WTC11 (cell line): ENCODE measurements around the gene DAAM2. TPM values are rescaled to one million over a fixed set of nuclear protein-coding genes. Genes with fewer than 3 reads are reported as not detected.
A peak's percentile ranks its signal among the peaks of the same experiment; 100 is the strongest.

Experiments used
- ATAC-seq: fragments of 200-7000 bp; cut with Tn5 transposase; 2 replicates; pipeline ENCODE4 v1.10.0; 2021; ENCODE audit warnings: mild to moderate bottlenecking, moderate library complexity
- Bru-seq: library from RNA; stranded (reverse); fragments of 400-500 nt; gene quantifications from one replicate; lab custom pipeline; 2021; lab: Mats Ljungman, UMichigan
- CTCF ChIA-PET: fragments of 300-600 bp; sonication (Branson Sonifier 250); formaldehyde crosslinking; loops from one replicate; lab custom pipeline; 2021; ENCODE audit warnings: antibody characterized with exemption; lab: Charles Lee
- POLR2A ChIA-PET: fragments of 350-600 bp; sonication (Branson Sonifier 250); formaldehyde crosslinking; loops from one replicate; lab custom pipeline; 2021; ENCODE audit warnings: antibody characterized with exemption; lab: Charles Lee
- DNase-seq: peaks from one replicate; pipeline ENCODE4 v3.0.0; 2021; ENCODE audit warnings: low spot score
- H3K27ac Mint-ChIP-seq: 2 replicates; pipeline ENCODE4 v1.8.0; 2021; ENCODE audit warnings: mixed read lengths
- H3K27me3 Mint-ChIP-seq: 2 replicates; pipeline ENCODE4 v1.8.0; 2021; ENCODE audit warnings: low read depth, mild to moderate bottlenecking, moderate library complexity, mixed read lengths
- H3K36me3 Mint-ChIP-seq: 2 replicates; pipeline ENCODE4 v1.8.0; 2021; ENCODE audit warnings: mixed read lengths
- H3K4me1 Mint-ChIP-seq: 2 replicates; pipeline ENCODE4 v1.8.0; 2022; ENCODE audit warnings: mixed read lengths
- H3K4me3 Mint-ChIP-seq: 2 replicates; pipeline ENCODE4 v1.8.0; 2021; ENCODE audit warnings: mild to moderate bottlenecking, moderate library complexity, mixed read lengths
- H3K9me3 Mint-ChIP-seq: 2 replicates; pipeline ENCODE4 v1.8.0; 2021; ENCODE audit warnings: mixed read lengths
- AR ChIP-seq: fragments of 250-450 bp; sonication (Bioruptor Pico); IDR thresholded peaks from 2 replicates; pipeline ENCODE4 v1.9.0; 2021; ENCODE audit warnings: mild to moderate bottlenecking
- CBFB ChIP-seq: sonication (generic); formaldehyde crosslinking; IDR thresholded peaks from 2 replicates; pipeline ENCODE4 v1.8.1; 2022; ENCODE audit warnings: mild to moderate bottlenecking, low read depth, missing genetic modification reagents
- CREB1 ChIP-seq: sonication (generic); formaldehyde crosslinking; IDR thresholded peaks from 2 replicates; pipeline ENCODE4 v1.8.0; 2023; ENCODE audit warnings: mild to moderate bottlenecking, missing genetic modification reagents
- EMX1 ChIP-seq: fragments of 250-450 bp; sonication (Bioruptor Pico); IDR thresholded peaks from 2 replicates; pipeline ENCODE4 v1.8.0; 2021; ENCODE audit warnings: mild to moderate bottlenecking
- FOXP4 ChIP-seq: sonication (generic); formaldehyde crosslinking; IDR thresholded peaks from 2 replicates; pipeline ENCODE4 v1.8.0; 2022; ENCODE audit warnings: mild to moderate bottlenecking, missing genetic modification reagents
- GTF2I ChIP-seq: fragments of 250-450 bp; sonication (Bioruptor Pico); conservative IDR thresholded peaks from 2 replicates; pipeline ENCODE4 v1.4.0; 2021; ENCODE audit warnings: mild to moderate bottlenecking
- HMGA2 ChIP-seq: fragments of 250-450 bp; sonication (Bioruptor Pico); IDR thresholded peaks from 2 replicates; pipeline ENCODE4 v1.4.0; 2021; ENCODE audit warnings: mild to moderate bottlenecking, moderate library complexity
- NFYB ChIP-seq: sonication (generic); formaldehyde crosslinking; conservative IDR thresholded peaks from 2 replicates; pipeline ENCODE4 v1.8.0; 2022; ENCODE audit warnings: low read depth, missing genetic modification reagents
- PREB ChIP-seq: sonication (generic); formaldehyde crosslinking; IDR thresholded peaks from 2 replicates; pipeline ENCODE4 v1.8.1; 2022; ENCODE audit warnings: mild to moderate bottlenecking, missing genetic modification reagents, moderate library complexity, borderline replicate concordance
- RELA ChIP-seq: sonication (generic); formaldehyde crosslinking; IDR thresholded peaks from 2 replicates; pipeline ENCODE4 v1.8.1; 2022; ENCODE audit warnings: missing genetic modification reagents, mild to moderate bottlenecking, borderline replicate concordance
- ZBTB21 ChIP-seq: sonication (generic); formaldehyde crosslinking; IDR thresholded peaks from 2 replicates; pipeline ENCODE4 v1.8.1; 2023; ENCODE audit warnings: mild to moderate bottlenecking, missing genetic modification reagents, borderline replicate concordance
- ZBTB43 ChIP-seq: sonication (generic); formaldehyde crosslinking; IDR thresholded peaks from 2 replicates; pipeline ENCODE4 v1.8.1; 2023; ENCODE audit warnings: mild to moderate bottlenecking, missing genetic modification reagents
- ZNF121 ChIP-seq: sonication (generic); formaldehyde crosslinking; IDR thresholded peaks from 2 replicates; pipeline ENCODE4 v1.8.0; 2023; ENCODE audit warnings: missing genetic modification reagents
- ZNF232 ChIP-seq: sonication (generic); formaldehyde crosslinking; IDR thresholded peaks from 2 replicates; pipeline ENCODE4 v1.8.0; 2022; ENCODE audit warnings: mild to moderate bottlenecking, missing genetic modification reagents
- ZNF396 ChIP-seq: fragments of 250-450 bp; sonication (Bioruptor Pico); IDR thresholded peaks from 2 replicates; pipeline ENCODE4 v1.8.0; 2021; ENCODE audit warnings: mild to moderate bottlenecking, moderate library complexity, borderline replicate concordance
- ZNF423 ChIP-seq: fragments of 250-450 bp; sonication (Bioruptor Pico); IDR thresholded peaks from 2 replicates; pipeline ENCODE4 v2.1.2; 2022; ENCODE audit warnings: mild to moderate bottlenecking, moderate library complexity
- ZNF425 ChIP-seq: fragments of 250-450 bp; sonication (Bioruptor Pico); conservative IDR thresholded peaks from 2 replicates; pipeline ENCODE4 v1.9.0; 2021; ENCODE audit warnings: mild to moderate bottlenecking
- long read RNA-seq, 3 experiments: library from RNA in 1 of 3; library from capped mRNA in 1 of 3; library from polyadenylated mRNA in 1 of 3; unstranded in 2 of 3; stranded (forward) in 1 of 3; transcript quantifications; one replicate each; pipeline ENCODE4 v2.0.0, GENCODE V29; 2021
- total RNA-seq: library from RNA; stranded (reverse); gene quantifications from 3 replicates; pipeline ENCODE4 v1.2.3, GENCODE V29; 2021

DAAM2 gene
- total RNA-seq (2.0 to 3.1 TPM (median 3.0 TPM) in 3 replicates), Bru-seq, nascent RNA (percentile 29 among the genes with signal in this experiment)
- long read RNA-seq, experiment 1, full-length matches to known transcripts, result 5 of 8 reads
- long read RNA-seq, experiment 1, partial matches to known transcripts, result 0 of 8 reads
- long read RNA-seq, experiment 1, other reads (novel, unspliced or antisense), result 3 of 8 reads
- long read RNA-seq, experiment 2, partial matches to known transcripts, result 1 of 4 reads
- long read RNA-seq, experiment 2, other reads (novel, unspliced or antisense), result 2 of 4 reads
- long read RNA-seq, experiment 3, result 0 reads

GRCh38 chr6:39791850-39792539, at the start of gene DAAM2:
TSS of gene DAAM2 (plus strand) at chr6:39792376. CDS start at chr6:39856303, 63,927 bp downstream.
- H3K36me3 Mint-ChIP-seq, result no peaks in the 10 kb centered on the region
- peak; percentile 78 for ATAC-seq

GRCh38 chr6:39746795-39747194, 45.4 kb upstream of the DAAM2 start:
- ATAC-seq (no peak), DNase-seq (no peak)
- H3K9me3 Mint-ChIP-seq, result peaks cover 7% of the 10 kb centered on the region
- TF ChIP-seq ZNF425 (no peak), ZNF232 (CRISPR knock-in tag) (no peak), GTF2I (CRISPR knock-in tag) (no peak), ZNF121 (CRISPR knock-in tag) (no peak)
- no peaks in the 10 kb centered on the region for H3K27me3 Mint-ChIP-seq
- POLR2A ChIA-PET, result no interaction called here
- CTCF ChIA-PET, result no interaction called here
- H3K4me1 Mint-ChIP-seq, result no peaks in the 10 kb centered on the region
- H3K4me3 Mint-ChIP-seq, result no peak overlapping the region
- no peak overlapping the region for H3K27ac Mint-ChIP-seq
- H3K36me3 Mint-ChIP-seq, result no peaks in the 10 kb centered on the region

More at GRCh38 chr6:39791850-39792539, at the start of gene DAAM2:
- ChIA-PET CTCF (interaction anchor here (0.7 to 3.2 kb wide), 15 partner anchors 8 to 430 kb away, joined by 3 to 20 read pairs (median 3); no protein-coding TSS in a partner anchor), POLR2A (interaction anchor here (0.6 kb wide), 2 partner anchors 32 to 349 kb away, joined by 3 read pairs; no protein-coding TSS in a partner anchor)
- peak; percentile 56 for DNase-seq
- Mint-ChIP-seq H3K27ac (no peak within 1 kb of the TSS), H3K4me1 (peaks cover 26% of the 10 kb centered on the region), H3K9me3 (no peaks in the 10 kb centered on the region), H3K27me3 (peaks cover 26% of the 10 kb centered on the region), H3K4me3 (peak within 1 kb of the TSS; percentile 75)
- TF ChIP-seq ZNF423 (CRISPR knock-in tag) (peak; percentile 48; the same call in 1 of the 2 replicates), NFYB (CRISPR knock-in tag) (no peak)

- DNase-seq (no peak), ATAC-seq (no peak)
- POLR2A ChIA-PET, result no interaction called here
- Mint-ChIP-seq H3K4me1 (no peaks in the 10 kb centered on the region), H3K27ac (no peak overlapping the region), H3K36me3 (no peaks in the 10 kb centered on the region), H3K4me3 (no peak overlapping the region), H3K9me3 (peaks cover 8% of the 10 kb centered on the region), H3K27me3 (no peaks in the 10 kb centered on the region; the same call in 1 of the 2 replicates)
- CTCF ChIA-PET, result no interaction called here
- TF ChIP-seq CREB1 (CRISPR knock-in tag) (no peak), RELA (CRISPR knock-in tag) (no peak), ZNF121 (CRISPR knock-in tag) (no peak), ZNF396 (CRISPR knock-in tag) (no peak), CBFB (CRISPR knock-in tag) (no peak), PREB (CRISPR knock-in tag) (no peak), ZBTB21 (no peak), EMX1 (CRISPR knock-in tag) (no peak), AR (CRISPR knock-in tag) (no peak), ZBTB43 (no peak), FOXP4 (CRISPR knock-in tag) (no peak), HMGA2 (CRISPR knock-in tag) (no peak)
Measured at GRCh38 chr6:39752835-39753724, 39.1 kb upstream of the DAAM2 start.
